Lung microvascular endothelial cell (primary cell): ENCODE measurements around the gene SORCS3. TPM values are rescaled to one million over a fixed set of nuclear protein-coding genes. Genes with fewer than 3 reads are reported as not detected.

ENCODE experiments used
- DNase-seq, 2 donors: peaks; one replicate each; pipeline versions ENCODE4 v3.0.0 to v3.0.0-alpha.2; 2010; ENCODE audit warnings: low read depth in 2 of 2
- total RNA-seq: library from RNA; depleted of rRNA; stranded (reverse); fragments of >200 nt; gene quantifications from 2 replicates; pipeline ENCODE4 v1.2.1, GENCODE V29; 2014

The SORCS3 gene
- total RNA-seq, 1 donor from 2014 or later, result not detected

- no peak for DNase-seq
Measured at GRCh38 chr10:105096316-105096715, 455.2 kb downstream of the SORCS3 start.

- DNase-seq, result no peak
Measured at GRCh38 chr10:105102977-105103376, 461.9 kb downstream of the SORCS3 start.

DNA sequence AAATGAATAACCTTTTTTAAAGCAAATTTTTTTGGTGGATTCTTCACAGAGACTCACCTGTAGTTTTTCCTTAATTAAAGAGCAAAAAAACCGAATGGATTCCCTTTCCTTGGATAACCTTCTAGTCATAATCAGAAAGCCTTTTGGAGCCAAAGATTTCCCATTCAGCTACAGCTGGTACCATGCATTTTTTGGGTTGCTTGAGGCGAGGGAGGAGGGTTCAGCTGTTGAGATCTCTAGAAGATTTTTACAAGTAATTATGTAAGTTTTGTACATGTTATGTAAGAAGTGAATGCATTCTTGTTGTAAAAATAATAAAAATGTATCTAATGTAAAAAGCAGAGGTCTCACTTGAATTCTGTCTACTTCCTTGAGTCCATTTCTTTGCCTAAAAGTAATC, 463.2 kb downstream of the SORCS3 start:
- no peak for DNase-seq

DNA sequence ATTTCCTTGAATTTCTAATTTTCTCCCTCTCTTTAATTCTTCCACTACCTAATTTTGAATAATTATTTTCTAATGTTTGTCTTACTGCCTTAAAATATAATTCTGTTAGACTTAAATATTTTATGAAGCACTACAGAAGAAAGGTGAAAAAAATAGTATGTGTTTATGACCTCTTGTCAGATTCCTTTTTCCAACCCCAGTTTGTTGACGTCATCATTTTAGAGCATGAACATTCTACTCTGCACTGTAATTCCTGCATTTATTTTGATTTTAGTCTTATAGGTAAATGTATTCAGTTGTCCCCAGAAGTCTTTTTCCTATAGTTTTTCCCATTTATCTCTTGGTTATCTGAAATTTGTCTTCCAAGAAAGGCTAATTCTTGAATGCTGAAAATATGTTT, 468.1 kb downstream of the SORCS3 start:
- no peak for DNase-seq

DNA sequence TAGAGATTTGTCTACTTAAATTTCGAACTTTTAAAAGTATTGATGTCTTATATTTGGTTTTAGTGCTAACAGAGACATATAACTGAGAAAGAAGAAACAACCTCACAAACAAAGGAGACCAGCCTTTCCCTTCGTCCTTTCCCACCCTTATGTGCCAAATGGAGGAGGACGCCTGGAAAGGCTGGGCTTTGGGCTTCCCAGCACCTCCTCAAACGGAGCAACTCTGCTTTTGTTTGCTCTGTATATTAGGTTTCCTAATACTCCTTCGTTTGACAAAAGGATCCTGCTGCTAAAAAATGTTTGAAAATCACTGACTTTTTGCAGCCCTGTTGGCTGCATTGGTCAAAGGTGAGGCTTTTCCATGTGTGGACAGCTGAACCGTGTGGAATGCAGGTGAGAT, 471.8 kb downstream of the SORCS3 start:
- DNase-seq, result no peak

DNA sequence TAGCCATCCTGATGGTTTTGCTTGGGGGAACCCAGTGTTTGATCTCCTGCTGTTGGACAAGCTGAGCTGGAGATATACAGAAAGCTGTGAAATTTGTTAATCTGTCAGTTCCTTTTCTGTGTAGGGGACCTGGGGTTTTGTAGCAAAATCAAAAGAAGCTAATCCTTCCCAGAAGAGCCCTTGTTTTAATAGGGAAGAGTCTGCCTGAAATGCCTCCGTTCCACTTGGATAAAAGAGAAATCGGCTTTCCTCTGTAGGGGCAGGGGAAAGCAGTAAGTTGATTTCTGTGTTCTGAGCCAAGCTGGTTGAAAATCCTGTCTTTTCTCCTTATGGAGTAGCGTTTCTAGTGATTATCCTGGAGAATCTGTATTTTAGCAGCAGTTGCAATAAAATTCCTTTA, 472.6 kb downstream of the SORCS3 start:
- no peak for DNase-seq

GRCh38 chr10:105121743-105122142, 480.7 kb downstream of the SORCS3 start:
- DNase-seq, result no peak

DNA sequence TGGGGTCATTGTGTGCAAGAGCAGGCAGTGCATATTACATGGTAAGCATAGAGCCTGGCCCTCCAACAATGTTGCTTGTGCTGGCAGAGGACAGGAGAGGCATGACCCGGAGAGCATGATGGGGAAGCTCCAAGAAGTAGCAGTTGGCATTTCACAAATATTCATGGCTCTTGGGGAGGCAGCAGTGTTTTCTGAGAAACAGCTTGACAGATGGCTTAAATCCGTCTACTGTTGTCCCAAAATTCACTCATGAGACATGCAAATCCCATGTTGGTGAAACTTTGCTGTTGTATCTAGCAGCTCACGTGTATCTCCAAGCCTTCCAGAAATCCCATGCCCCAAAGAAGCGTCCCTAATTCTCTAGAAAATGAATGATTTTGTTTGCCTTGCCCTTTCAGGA, 487.0 kb downstream of the SORCS3 start:
- no peak for DNase-seq

GRCh38 chr10:105138358-105138757, 497.3 kb downstream of the SORCS3 start:
- DNase-seq, result no peak

DNA sequence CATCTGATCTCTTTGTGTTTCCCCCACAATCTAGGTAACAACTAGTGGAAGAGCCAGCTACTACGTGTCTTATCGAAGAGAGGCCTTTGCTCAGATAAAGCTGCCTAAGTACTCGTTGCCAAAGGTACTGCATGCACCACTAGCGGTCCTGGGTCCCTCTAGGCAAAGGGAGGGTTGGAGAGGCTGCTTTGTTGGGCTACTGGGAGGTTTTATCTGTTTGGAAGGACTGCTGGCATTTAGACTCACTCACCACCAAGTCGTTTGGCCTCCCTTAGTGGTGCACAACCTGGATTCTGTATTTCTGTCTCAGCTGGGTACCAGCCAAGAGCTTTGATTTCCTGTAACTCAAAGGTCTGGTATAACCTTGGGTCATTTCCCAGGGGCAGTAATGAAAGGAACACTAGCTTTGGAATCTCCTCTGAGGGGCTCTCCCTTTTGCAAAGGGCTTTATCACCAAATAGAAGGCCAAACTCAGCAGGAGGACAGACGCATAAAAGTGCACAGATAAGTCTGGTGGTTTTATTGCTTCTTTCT, 498.3 kb downstream of the SORCS3 start:
- no peak for DNase-seq

DNA sequence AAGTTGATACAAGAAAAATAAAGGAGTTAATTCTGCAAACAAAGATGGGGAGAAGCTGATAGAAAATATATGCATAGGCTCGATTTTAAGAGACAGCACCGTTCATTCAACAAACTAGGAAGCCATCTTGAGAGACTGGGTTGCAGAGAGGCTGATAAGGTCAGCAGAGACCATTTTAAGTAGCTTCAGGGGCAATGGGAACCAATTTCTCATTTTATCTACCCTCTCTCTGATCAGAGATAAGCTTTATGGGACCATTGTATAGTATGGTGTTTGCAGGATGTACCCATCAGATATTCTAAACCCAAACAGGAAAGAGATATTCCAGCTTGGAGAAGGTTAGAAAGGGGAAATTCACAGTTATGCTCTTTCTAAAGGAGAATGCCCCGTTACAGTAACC, 499.5 kb downstream of the SORCS3 start:
- no peak for DNase-seq

DNA sequence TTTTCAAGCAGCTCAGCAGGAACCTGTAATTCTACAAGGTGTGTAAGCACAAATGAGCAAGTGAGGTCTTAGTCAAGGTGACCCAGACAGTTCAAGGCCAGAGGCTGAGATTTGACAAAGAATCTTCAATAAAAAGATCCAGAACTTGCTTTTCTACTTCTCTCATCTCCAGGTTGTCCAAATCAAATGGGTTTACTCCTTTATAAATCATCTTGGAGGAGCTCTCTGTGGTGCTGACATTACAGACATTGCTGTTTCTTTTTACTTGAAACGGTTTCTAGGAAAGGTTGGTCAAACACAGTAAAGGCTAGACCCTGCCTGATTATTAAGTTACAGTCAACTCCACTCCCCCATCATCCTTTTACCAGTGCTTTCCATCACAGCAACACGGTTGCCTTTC, 504.6 kb downstream of the SORCS3 start:
- no peak for DNase-seq

- DNase-seq, result no peak
Measured at GRCh38 chr10:105146436-105146835, 505.3 kb downstream of the SORCS3 start.

GRCh38 chr10:105148456-105148855, 507.4 kb downstream of the SORCS3 start:
- DNase-seq, result no peak

DNA sequence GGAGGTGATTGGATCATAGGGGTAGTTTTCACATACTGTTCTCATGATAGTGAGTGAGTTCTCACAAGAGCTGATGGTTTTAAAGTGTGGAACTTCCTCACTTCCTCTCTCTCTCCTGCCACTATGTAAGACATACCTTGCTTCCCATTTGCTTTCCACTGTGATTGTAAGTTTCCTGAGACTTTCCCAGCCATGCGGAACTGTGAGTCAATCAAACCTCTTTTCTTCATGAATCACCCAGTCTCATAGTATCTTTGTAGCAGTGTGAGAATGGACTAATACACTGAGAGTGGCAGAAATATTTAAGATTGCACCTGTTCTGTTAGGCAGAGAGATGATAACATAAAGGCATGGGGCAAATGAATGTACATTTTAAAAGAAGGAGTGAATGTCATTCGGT, 507.8 kb downstream of the SORCS3 start:
- no peak for DNase-seq

DNA sequence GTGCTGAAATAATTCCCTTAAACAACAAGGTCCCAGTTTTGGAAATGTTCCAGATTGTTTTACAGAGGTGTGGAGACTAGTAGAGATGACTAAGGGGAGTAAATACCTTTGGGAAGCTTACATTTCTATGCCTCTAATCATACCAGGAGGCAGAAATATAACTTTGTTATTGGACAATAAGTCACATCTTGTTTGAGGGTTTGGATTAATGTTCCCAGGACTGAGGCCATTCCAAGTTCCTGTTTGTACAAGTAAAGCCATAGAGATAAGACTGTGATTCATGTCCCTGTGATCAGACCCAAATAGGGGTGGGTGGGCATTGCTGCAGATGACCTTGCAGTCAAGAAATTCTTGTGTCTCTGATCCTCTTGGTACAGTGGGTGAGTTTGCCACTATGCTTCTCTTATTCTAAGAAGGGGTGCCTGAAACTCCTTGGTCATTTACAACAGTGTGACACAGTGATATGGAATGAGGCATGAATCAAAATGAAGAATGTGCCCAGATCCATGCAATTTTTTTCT, 508.3 kb downstream of the SORCS3 start:
- DNase-seq, result no peak

DNA sequence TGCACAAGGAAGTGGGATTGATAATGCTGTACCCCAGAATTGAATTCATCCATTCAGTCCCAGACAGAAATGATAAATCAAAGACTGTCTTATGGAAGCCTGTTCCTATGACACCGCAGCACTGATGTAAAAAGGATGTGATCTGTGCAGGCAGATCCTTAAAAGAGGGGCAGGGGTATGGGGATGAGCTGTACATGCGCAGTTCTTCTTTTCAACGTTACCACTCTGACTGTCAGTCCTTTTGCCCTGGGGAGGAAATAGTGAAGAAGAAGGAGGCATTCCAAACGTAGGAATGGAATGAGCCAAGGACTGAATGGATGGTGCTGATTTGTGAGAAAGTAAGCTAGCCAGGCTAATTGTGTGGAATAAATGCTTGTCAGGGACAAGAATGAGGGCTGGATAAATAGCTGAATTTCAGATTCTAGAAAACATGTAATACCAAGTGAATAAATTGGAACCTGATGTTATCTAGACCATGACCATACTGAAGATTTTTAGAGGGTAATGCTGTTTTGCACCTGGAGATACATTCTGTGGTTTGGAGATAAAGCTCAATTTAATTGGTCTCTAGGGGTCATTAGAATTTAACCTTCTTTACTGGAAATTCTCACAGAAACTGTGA, 509.3 kb downstream of the SORCS3 start:
- no peak for DNase-seq

- DNase-seq, result no peak
Measured at GRCh38 chr10:105154736-105155135, 513.6 kb downstream of the SORCS3 start.

GRCh38 chr10:105159268-105159667, 518.2 kb downstream of the SORCS3 start:
- DNase-seq, result no peak

- no peak for DNase-seq
Measured at GRCh38 chr10:105161149-105161548, 520.1 kb downstream of the SORCS3 start.

GRCh38 chr10:105161767-105162166, 520.7 kb downstream of the SORCS3 start:
- no peak for DNase-seq

DNA sequence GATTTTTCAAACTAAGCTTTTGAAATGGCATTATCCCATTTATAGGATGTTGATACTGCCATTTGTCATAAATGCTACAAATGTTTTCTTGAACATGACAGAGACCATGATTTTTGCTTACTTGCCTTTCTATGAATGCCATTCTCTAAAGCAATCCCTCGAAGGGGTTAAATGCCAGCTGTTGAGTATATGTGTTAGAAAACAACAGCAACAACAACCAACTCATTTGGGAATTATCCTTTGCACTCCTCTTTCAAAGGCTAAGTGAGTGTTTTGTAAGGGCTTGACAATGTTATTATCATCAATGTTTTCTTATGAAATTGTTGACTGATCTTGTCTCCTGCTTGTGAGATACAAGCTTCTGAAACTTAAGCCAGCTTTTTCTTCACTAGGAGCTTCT, 529.4 kb downstream of the SORCS3 start:
- DNase-seq, result no peak

- no peak for DNase-seq
Measured at GRCh38 chr10:105171945-105172344, 530.9 kb downstream of the SORCS3 start.

GRCh38 chr10:105181626-105182025, 540.5 kb downstream of the SORCS3 start:
- DNase-seq, result no peak
